ENCODE measurements around the gene RABL6. TPM values are rescaled to one million over a fixed set of nuclear protein-coding genes. Genes with fewer than 3 reads are reported as not detected.
"Not testable (repeated sequence)": the region's sequence is repeated elsewhere in the genome, so short reads cannot be mapped to it uniquely, and the experiment has no call there.

RABL6 gene
- total RNA-seq, 5 donors from 2014 or later (not counting 1 experiment from before 2014, with no cell fraction given): 60.5 to 86.7 (median 82.8) TPM

DNA sequence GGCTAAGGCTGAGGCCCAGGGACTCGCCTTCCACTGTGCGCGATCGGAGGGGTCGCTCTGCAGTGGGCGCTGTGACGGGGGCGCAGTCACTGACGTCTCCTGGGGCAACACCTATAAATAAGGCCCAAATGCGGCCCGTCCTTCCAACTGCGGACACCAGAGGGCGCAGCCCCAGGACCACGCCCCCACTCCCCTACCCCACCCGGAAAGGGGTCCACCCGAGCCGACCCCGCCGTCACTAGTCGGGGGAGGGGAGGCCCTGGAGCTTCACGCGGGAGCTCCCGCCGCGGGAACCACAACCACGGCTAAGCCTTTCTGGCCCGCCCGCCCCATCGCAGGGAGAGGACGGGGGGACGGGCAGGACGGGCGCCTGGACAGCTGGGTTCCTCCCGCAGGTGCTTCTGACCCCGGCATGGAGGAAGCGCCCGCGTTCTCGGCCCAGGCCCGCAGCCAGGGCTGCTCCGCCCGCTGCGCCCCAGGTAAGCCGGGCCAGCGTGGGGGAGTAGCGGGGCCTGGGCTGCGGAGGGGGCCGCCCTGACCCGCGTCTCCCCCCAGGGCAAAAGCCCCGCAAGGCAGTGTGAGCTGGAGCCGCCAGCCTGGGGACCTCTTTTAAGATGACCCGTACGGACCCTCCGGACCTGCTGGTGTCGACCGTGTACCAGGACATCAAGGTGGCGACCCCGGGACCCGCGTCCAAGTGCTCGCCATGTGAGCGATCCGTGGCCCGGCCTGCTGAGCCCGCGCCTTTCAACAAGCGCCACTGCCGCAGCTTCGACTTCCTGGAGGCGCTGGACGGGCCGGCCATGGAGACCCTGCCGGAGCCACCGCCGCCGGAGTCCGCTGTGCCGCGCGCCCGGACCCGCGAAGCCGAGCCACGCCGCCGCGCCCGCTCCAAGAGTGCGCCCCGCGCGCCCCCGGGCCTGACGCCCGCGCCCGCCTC, 36.3 kb downstream of the RABL6 start:
- H3K27me3 ChIP-seq (replicated peaks in 1 of 2; ENCODE audit: control insufficient read depth in 2 of 2, extremely low read depth in 1 of 2, insufficient read depth in 2 of 2, low read length in 1 of 2): peaks cover 0 to 44% of the 10 kb centered on the region in 2 experiments
- Mint-ChIP-seq H3K4me1 (peaks cover 7 to 29% (median 23%) of the 10 kb centered on the region in 3 donors), H3K27me3 (peaks cover 6 to 24% of the 10 kb centered on the region in 2 donors), H3K4me3 (peak overlapping the region; percentile 57 to 64 (median 58))
- H3K9me3 ChIP-seq; POLR2A ChIA-PET; H3K36me3 ChIP-seq (ENCODE audit: control insufficient read depth in 2 of 2, extremely low read depth in 1 of 2, insufficient read depth in 1 of 2, low read length in 1 of 2); H3K36me3 Mint-ChIP-seq; H3K9me3 Mint-ChIP-seq; H3K27ac ChIP-seq (ENCODE audit: low read length); H3K27ac Mint-ChIP-seq: not testable (repeated sequence)
- CTCF ChIA-PET: interaction anchor here (0.7 to 2.1 kb wide), 4 partner anchors 36 to 191 kb away, joined by 3 to 8 read pairs (median 6); partner anchors contain the start of gene RABL6 (in 1 of the 2)
- DNase-seq: peak in 27 of 35 experiments; percentile 29 to 70 (median 55)
- ATAC-seq (replicated peaks in 1 of 4): peak in 1 of 4 experiments; percentile 32
- peaks cover 13 to 65% of the 10 kb centered on the region in 2 experiments for H3K4me1 ChIP-seq (ENCODE audit: control insufficient read depth in 1 of 2, extremely low read depth in 1 of 2, insufficient read depth in 2 of 2, low read length in 2 of 2)
- H3K4me3 ChIP-seq (ENCODE audit: control insufficient read depth in 1 of 2, extremely low read depth in 1 of 2, low read length in 1 of 2): peak overlapping the region in 1 of 2 donors; percentile 37
- WGBS (ENCODE audit: insufficient coverage): 10% methylated on average over 94 of the region's 99 CpGs

DNA sequence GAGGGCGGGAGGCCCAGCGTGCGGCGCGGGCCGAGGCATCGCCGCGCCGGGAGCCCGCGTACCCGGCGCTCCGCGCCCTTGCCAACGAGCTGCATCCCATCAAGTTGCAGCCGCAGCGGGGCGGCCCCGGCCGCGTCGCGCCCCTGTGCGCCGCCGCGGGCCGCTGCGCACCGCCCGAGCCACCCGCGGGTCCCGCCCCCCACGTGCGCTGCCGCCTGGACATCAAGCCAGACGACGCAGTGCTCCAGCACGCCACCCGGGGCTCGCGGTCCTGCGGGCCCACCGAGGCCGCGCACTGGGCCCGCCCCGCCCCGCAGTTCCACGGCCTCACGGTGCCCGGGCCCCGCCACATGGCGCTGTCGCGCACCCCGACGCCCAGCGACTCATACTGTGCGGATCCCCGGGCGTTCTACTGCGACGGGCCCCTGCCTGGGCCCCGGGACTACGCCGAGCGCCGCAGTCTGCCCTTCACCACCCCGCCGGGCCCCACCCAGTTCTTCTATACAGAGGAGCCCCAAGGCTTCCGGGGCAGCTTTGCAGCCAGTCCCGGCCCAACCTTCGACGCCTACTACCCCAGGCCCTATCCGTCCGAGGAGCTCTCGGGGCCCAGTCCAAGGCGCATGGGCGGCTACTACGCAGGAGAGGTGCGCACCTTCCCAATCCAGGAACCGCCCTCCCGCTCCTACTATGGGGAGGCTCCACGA, 37.2 kb downstream of the RABL6 start:
- WGBS (ENCODE audit: insufficient coverage): 23% methylated on average over 88 of the region's 88 CpGs
- H3K4me1 Mint-ChIP-seq: peaks cover 7 to 34% (median 26%) of the 10 kb centered on the region in 3 donors
- Histone ChIP-seq H3K4me3 (ENCODE audit: control insufficient read depth in 1 of 2, extremely low read depth in 1 of 2, low read length in 1 of 2) (no peak overlapping the region), H3K36me3 (ENCODE audit: control insufficient read depth in 2 of 2, extremely low read depth in 1 of 2, insufficient read depth in 1 of 2, low read length in 1 of 2) (peaks cover 3 to 7% of the 10 kb centered on the region in 2 donors), H3K9me3 (no peaks in the 10 kb centered on the region), H3K27me3 (replicated peaks in 1 of 2; ENCODE audit: control insufficient read depth in 2 of 2, extremely low read depth in 1 of 2, insufficient read depth in 2 of 2, low read length in 1 of 2) (peaks cover 0 to 44% of the 10 kb centered on the region in 2 experiments), H3K27ac (ENCODE audit: low read length) (no peak overlapping the region), H3K4me1 (ENCODE audit: control insufficient read depth in 1 of 2, extremely low read depth in 1 of 2, insufficient read depth in 2 of 2, low read length in 2 of 2) (peaks cover 14 to 70% of the 10 kb centered on the region in 2 experiments)
- no peaks in the 10 kb centered on the region for H3K36me3 Mint-ChIP-seq
- no peak overlapping the region for H3K27ac Mint-ChIP-seq
- no peak for ATAC-seq (replicated peaks in 1 of 4)
- peak overlapping the region in 2 of 3 donors; percentile 13 to 54 for H3K4me3 Mint-ChIP-seq
- POLR2A ChIA-PET: no interaction called here
- DNase-seq: peak in 1 of 35 experiments; percentile 29
- CTCF ChIA-PET: no interaction called here
- H3K27me3 Mint-ChIP-seq: peaks cover 6 to 24% of the 10 kb centered on the region in 2 donors
- no peaks in the 10 kb centered on the region for H3K9me3 Mint-ChIP-seq

DNA sequence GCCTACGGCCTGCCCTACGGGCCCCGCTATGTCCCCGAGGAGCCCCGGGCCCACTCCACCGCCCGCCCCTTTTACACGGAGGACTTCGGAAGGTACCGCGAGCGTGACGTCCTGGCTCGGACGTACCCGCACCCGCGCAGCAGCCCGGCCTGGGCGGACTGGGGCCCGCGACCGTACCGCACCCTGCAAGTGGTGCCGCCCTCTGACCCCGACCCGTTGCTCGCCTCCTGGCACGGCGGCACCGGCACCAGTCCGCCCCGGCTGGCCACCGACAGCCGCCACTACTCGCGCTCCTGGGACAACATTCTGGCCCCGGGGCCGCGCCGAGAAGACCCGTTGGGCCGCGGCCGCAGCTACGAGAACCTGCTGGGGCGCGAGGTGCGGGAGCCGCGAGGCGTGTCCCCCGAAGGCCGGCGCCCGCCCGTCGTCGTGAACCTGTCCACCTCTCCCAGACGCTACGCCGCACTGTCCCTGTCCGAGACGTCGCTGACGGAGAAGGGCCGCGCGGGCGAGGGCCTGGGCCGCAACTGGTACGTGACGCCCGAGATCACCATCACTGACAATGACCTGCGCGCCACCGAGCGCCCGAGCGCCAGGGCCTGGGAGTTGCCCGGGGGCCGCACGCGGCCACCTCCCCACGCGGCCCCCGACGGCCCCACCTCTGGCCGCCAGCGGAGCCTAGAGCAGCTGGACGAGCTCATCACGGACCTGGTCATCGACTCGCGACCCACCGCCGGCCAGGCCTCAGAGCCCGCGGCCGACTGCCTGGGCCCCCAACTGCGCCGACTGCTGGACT, 37.9 kb downstream of the RABL6 start:
- Histone ChIP-seq H3K4me1 (ENCODE audit: control insufficient read depth in 1 of 2, extremely low read depth in 1 of 2, insufficient read depth in 2 of 2, low read length in 2 of 2) (peaks cover 16 to 77% of the 10 kb centered on the region in 2 experiments), H3K36me3 (ENCODE audit: control insufficient read depth in 2 of 2, extremely low read depth in 1 of 2, insufficient read depth in 1 of 2, low read length in 1 of 2) (peaks cover 0 to 2% of the 10 kb centered on the region in 2 donors), H3K9me3 (no peaks in the 10 kb centered on the region), H3K4me3 (ENCODE audit: control insufficient read depth in 1 of 2, extremely low read depth in 1 of 2, low read length in 1 of 2) (no peak overlapping the region), H3K27me3 (replicated peaks in 1 of 2; ENCODE audit: control insufficient read depth in 2 of 2, extremely low read depth in 1 of 2, insufficient read depth in 2 of 2, low read length in 1 of 2) (peaks cover 0 to 44% of the 10 kb centered on the region in 2 experiments), H3K27ac (ENCODE audit: low read length) (no peak overlapping the region)
- no peak overlapping the region for H3K27ac Mint-ChIP-seq
- H3K4me1 Mint-ChIP-seq: peaks cover 7 to 36% (median 26%) of the 10 kb centered on the region in 3 donors
- CTCF ChIA-PET: no interaction called here
- 43% methylated on average over 102 of the region's 102 CpGs for WGBS (ENCODE audit: insufficient coverage)
- ATAC-seq (replicated peaks in 1 of 4): no peak
- no peaks in the 10 kb centered on the region for H3K9me3 Mint-ChIP-seq
- H3K36me3 Mint-ChIP-seq: no peaks in the 10 kb centered on the region
- no peak for DNase-seq
- POLR2A ChIA-PET: no interaction called here
- peaks cover 6 to 24% of the 10 kb centered on the region in 2 donors for H3K27me3 Mint-ChIP-seq
- peak overlapping the region in 1 of 3 donors; percentile 88 for H3K4me3 Mint-ChIP-seq

DNA sequence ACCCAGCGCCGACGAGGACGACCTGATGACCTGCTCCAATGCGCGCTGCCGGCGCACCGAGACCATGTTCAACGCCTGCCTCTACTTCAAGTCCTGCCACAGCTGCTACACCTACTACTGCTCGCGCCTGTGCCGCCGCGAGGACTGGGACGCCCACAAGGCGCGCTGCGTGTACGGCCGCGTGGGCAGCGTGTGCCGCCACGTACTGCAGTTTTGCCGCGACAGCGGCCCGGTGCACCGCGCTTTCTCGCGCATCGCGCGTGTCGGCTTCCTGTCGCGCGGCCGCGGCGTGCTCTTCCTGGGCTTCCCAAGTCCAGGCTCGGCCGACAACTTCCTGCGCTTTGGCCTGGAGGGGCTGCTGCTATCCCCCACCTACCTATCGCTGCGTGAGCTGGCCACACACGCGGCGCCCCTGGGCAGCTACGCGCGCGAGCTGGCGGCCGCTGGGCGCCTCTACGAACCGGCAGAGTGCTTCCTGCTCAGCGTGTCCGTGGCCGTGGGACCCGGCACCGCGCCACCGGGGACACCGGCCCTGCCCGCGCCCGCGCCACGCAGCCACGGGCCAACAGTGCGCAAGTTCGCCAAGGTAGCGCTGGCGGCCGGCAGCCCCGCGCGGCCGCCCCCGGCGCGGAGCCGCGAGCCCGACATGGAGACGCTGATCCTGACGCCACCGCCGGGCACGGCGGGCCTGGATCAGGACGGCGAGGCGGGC, 38.8 kb downstream of the RABL6 start:
- POLR2A ChIA-PET: no interaction called here
- no peaks in the 10 kb centered on the region for H3K36me3 Mint-ChIP-seq
- no peak overlapping the region for H3K27ac Mint-ChIP-seq
- no peak overlapping the region for H3K27ac ChIP-seq (ENCODE audit: low read length)
- peaks cover 6 to 24% of the 10 kb centered on the region in 2 donors for H3K27me3 Mint-ChIP-seq
- H3K27me3 ChIP-seq (replicated peaks in 1 of 2; ENCODE audit: control insufficient read depth in 2 of 2, extremely low read depth in 1 of 2, insufficient read depth in 2 of 2, low read length in 1 of 2): peaks cover 0 to 44% of the 10 kb centered on the region in 2 experiments
- 12% methylated on average over 98 of the region's 98 CpGs for WGBS (ENCODE audit: insufficient coverage)
- no peaks in the 10 kb centered on the region for H3K9me3 Mint-ChIP-seq
- H3K4me1 ChIP-seq (ENCODE audit: control insufficient read depth in 1 of 2, extremely low read depth in 1 of 2, insufficient read depth in 2 of 2, low read length in 2 of 2): peaks cover 16 to 77% of the 10 kb centered on the region in 2 experiments
- no peaks in the 10 kb centered on the region for H3K9me3 ChIP-seq
- peak overlapping the region in 1 of 2 donors; percentile 1 for H3K4me3 ChIP-seq (ENCODE audit: control insufficient read depth in 1 of 2, extremely low read depth in 1 of 2, low read length in 1 of 2)
- peaks cover 7 to 33% (median 26%) of the 10 kb centered on the region in 3 donors for H3K4me1 Mint-ChIP-seq
- peak overlapping the region in 2 of 3 donors; percentile 51 to 88 for H3K4me3 Mint-ChIP-seq
- ATAC-seq (replicated peaks in 1 of 4): no peak
- CTCF ChIA-PET: interaction anchor here in 1 of 2 donors (0.6 kb wide), 1 partner anchor 40 kb away, joined by 5 read pairs; the partner anchor contains the start of gene TRAF2
- peak in 1 of 35 experiments; percentile 34 for DNase-seq
- no peaks in the 10 kb centered on the region for H3K36me3 ChIP-seq (ENCODE audit: control insufficient read depth in 2 of 2, extremely low read depth in 1 of 2, insufficient read depth in 1 of 2, low read length in 1 of 2)

DNA sequence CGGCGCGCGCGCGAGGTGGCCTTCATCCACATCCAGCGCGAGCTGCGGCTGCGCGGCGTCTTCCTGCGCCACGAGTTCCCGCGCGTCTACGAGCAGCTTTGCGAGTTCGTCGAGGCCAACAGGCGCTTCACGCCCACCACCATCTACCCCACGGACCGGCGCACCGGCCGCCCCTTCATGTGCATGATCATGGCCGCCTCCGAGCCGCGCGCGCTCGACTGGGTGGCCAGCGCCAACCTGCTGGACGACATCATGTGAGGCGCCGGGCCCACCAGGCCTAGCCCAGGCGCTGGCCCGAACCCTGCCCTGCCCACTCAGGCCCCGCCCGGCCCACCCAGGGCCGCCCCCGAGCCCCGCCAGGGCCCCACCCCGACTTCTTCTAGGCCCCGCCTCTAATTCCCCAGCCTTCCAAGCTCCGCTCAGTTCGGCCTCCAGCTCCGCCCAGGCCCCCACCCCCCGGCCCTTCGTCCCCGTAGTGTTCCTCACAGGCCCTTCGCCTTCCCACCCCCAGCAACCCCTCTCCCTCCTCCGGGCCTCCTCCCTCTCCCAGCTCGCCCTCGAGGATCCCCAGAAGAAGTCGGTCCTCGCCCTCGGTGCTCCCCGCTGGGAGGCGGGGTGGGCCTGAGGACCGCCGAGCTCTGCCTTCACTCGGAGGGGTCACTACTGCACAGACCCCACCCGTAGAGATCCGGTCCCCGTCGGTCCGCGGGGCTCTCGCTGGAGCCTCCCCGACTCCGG, 39.5 kb downstream of the RABL6 start:
- Histone ChIP-seq H3K27ac (ENCODE audit: low read length) (no peak overlapping the region), H3K36me3 (ENCODE audit: control insufficient read depth in 2 of 2, extremely low read depth in 1 of 2, insufficient read depth in 1 of 2, low read length in 1 of 2) (peaks cover 0 to 2% of the 10 kb centered on the region in 2 donors), H3K4me1 (ENCODE audit: control insufficient read depth in 1 of 2, extremely low read depth in 1 of 2, insufficient read depth in 2 of 2, low read length in 2 of 2) (peaks cover 16 to 70% of the 10 kb centered on the region in 2 experiments), H3K4me3 (ENCODE audit: control insufficient read depth in 1 of 2, extremely low read depth in 1 of 2, low read length in 1 of 2) (peak overlapping the region; percentile 77 to 92), H3K27me3 (replicated peaks in 1 of 2; ENCODE audit: control insufficient read depth in 2 of 2, extremely low read depth in 1 of 2, insufficient read depth in 2 of 2, low read length in 1 of 2) (peaks cover 0 to 42% of the 10 kb centered on the region in 2 experiments), H3K9me3 (no peaks in the 10 kb centered on the region)
- CTCF ChIA-PET: interaction anchor here in 1 of 2 donors (0.6 kb wide), 1 partner anchor 39 kb away, joined by 5 read pairs; the partner anchor contains the start of gene TRAF2
- peak overlapping the region; percentile 73 to 88 (median 86) for H3K4me3 Mint-ChIP-seq
- peaks cover 7 to 31% (median 23%) of the 10 kb centered on the region in 3 donors for H3K4me1 Mint-ChIP-seq
- no peaks in the 10 kb centered on the region for H3K36me3 Mint-ChIP-seq
- peak overlapping the region in 1 of 2 donors; percentile 61 for H3K27ac Mint-ChIP-seq
- ATAC-seq (replicated peaks in 1 of 4): no peak
- DNase-seq: peak in 2 of 35 experiments; percentile 20 to 38
- POLR2A ChIA-PET: no interaction called here
- 13% methylated on average over 59 of the region's 75 CpGs for WGBS (ENCODE audit: insufficient coverage)
- peaks cover 6 to 24% of the 10 kb centered on the region in 2 donors for H3K27me3 Mint-ChIP-seq
- H3K9me3 Mint-ChIP-seq: no peaks in the 10 kb centered on the region

All from T-cell (primary cell).